ENCODE measurements around the gene ABCA13.
"Not testable (repeated sequence)": the region's sequence is repeated elsewhere in the genome, so short reads cannot be mapped to it uniquely, and the experiment has no call there.

ABCA13 gene

GRCh38 chr7:48183965-48184364 lies 12.7 kb downstream of the ABCA13 start:
- DNase-seq (ENCODE audit: low read depth), result no peak
- no peak for TF ChIP-seq CTCF (IDR thresholded peaks at IDR 0.05; ENCODE audit: low read depth, low read length)
- no peak for TF ChIP-seq MAX (IDR thresholded peaks at IDR 0.05; ENCODE audit: low read depth, low read length)
- H3K4me3 ChIP-seq (ENCODE audit: low read depth, low read length), result no peak overlapping the region

GRCh38 chr7:48188776-48189520 lies 17.7 kb downstream of the ABCA13 start:
- H3K4me3 ChIP-seq (ENCODE audit: low read depth, low read length), result no peak overlapping the region
- DNase-seq (ENCODE audit: low read depth), result no peak
- TF ChIP-seq POLR2A (IDR thresholded peaks at IDR 0.05; ENCODE audit: extremely low read depth, insufficient read length), result no peak
- no peak for TF ChIP-seq MYC (IDR thresholded peaks at IDR 0.05; ENCODE audit: low read depth, low read length)
- TF ChIP-seq MAX (IDR thresholded peaks at IDR 0.05; ENCODE audit: low read depth, low read length), result no peak
- TF ChIP-seq CTCF (IDR thresholded peaks at IDR 0.05; ENCODE audit: low read depth, low read length), result no peak

- TF ChIP-seq MAX (IDR thresholded peaks at IDR 0.05; ENCODE audit: low read depth, low read length), result no peak
- TF ChIP-seq MYC (IDR thresholded peaks at IDR 0.05; ENCODE audit: low read depth, low read length), result no peak
- TF ChIP-seq CTCF (IDR thresholded peaks at IDR 0.05; ENCODE audit: low read depth, low read length), result no peak
- no peak for TF ChIP-seq POLR2A (IDR thresholded peaks at IDR 0.05; ENCODE audit: extremely low read depth, insufficient read length)
- DNase-seq (ENCODE audit: low read depth), result no peak
- no peak overlapping the region for H3K4me3 ChIP-seq (ENCODE audit: low read depth, low read length)
Observed at GRCh38 chr7:48192996-48193395, 21.7 kb downstream of the ABCA13 start.

- no peak overlapping the region for H3K4me3 ChIP-seq (ENCODE audit: low read depth, low read length)
- TF ChIP-seq MAX (IDR thresholded peaks at IDR 0.05; ENCODE audit: low read depth, low read length) (no peak), MYC (IDR thresholded peaks at IDR 0.05; ENCODE audit: low read depth, low read length) (no peak), POLR2A (IDR thresholded peaks at IDR 0.05; ENCODE audit: extremely low read depth, insufficient read length) (no peak), CTCF (IDR thresholded peaks at IDR 0.05; ENCODE audit: low read depth, low read length) (no peak)
- DNase-seq (ENCODE audit: low read depth), result no peak
Observed at GRCh38 chr7:48193421-48193820, 22.2 kb downstream of the ABCA13 start.

- H3K4me3 ChIP-seq (ENCODE audit: low read depth, low read length); DNase-seq (ENCODE audit: low read depth): not testable (repeated sequence)
Observed at GRCh38 chr7:48200946-48201589, 29.8 kb downstream of the ABCA13 start.

- DNase-seq (ENCODE audit: low read depth); H3K4me3 ChIP-seq (ENCODE audit: low read depth, low read length): not testable (repeated sequence)
Observed at GRCh38 chr7:48202916-48203315, 31.7 kb downstream of the ABCA13 start.

GRCh38 chr7:48207155-48207675 lies 36.0 kb downstream of the ABCA13 start:
- DNase-seq (ENCODE audit: low read depth), result no peak
- no peak for TF ChIP-seq MYC (IDR thresholded peaks at IDR 0.05; ENCODE audit: low read depth, low read length)
- no peak for TF ChIP-seq CTCF (IDR thresholded peaks at IDR 0.05; ENCODE audit: low read depth, low read length)
- no peak for TF ChIP-seq MAX (IDR thresholded peaks at IDR 0.05; ENCODE audit: low read depth, low read length)
- no peak for TF ChIP-seq POLR2A (IDR thresholded peaks at IDR 0.05; ENCODE audit: extremely low read depth, insufficient read length)
- H3K4me3 ChIP-seq (ENCODE audit: low read depth, low read length), result no peak overlapping the region

All from NB4 (cell line).